CD1c-positive myeloid dendritic cell (primary cell): ENCODE measurements around the gene E2F2.
A peak's percentile ranks its signal among the peaks of the same experiment; 100 is the strongest.
"Not testable (repeated sequence)": the region's sequence is repeated elsewhere in the genome, so short reads cannot be mapped to it uniquely, and the experiment has no call there.

ENCODE experiments used
- DNase-seq: peaks from one replicate; pipeline ENCODE4 v3.0.0-alpha.2; 2016; ENCODE audit errors: extremely low spot score

The E2F2 gene

DNA sequence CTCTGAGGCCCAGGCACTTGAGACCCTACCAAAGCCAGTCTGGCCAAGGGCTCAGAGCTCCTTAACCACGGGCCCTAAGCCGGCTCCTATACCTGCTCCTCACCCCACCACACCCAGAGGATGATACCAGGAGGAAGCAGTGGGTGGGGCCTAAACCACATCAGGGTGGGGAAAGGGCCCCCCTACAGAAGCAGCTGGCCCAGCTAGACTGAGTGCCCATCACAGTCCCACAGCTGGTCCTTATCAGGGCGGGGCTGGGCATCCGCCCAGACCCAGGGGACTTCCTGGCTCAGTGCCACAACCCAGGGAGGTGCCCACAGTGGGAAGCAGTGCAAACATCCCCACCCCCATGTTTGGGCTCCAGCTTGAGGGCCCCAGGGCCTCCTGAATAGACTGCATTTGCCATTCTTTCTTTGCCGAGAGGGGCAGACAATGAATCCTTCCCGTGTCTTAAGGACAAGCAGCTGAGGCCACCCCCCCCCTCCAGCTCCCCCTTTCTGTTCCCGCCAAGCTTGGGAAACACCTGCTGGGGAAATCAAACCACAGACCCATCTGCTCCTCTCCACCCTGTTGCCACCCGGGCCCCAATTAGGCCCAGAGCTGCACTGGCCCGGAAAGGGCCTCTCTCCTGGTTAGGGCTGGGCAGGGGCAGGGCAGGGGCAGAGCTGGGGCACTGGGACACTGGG is 6.2 kb downstream of the E2F2 start:
- DNase-seq: no peak

DNA sequence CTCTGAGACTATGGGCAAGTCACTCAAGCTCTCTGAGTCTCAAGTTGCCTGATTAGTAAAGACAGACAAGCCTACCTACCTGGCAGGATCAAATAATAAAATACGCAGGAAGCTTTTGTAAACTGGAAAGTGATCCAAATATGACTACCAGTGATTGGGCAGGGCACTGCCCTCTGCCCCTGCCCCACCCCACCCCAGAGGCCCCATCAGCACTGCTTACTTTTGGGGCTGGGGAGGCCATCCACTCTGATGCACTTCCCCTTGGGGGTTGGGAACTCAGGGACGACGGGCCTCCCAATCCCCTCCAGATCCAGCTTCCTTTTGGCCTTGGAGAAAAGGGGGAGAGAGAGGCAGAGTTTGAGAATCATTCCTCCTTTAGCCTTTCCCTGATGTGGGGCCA is 6.9 kb downstream of the E2F2 start:
- no peak for DNase-seq

DNA sequence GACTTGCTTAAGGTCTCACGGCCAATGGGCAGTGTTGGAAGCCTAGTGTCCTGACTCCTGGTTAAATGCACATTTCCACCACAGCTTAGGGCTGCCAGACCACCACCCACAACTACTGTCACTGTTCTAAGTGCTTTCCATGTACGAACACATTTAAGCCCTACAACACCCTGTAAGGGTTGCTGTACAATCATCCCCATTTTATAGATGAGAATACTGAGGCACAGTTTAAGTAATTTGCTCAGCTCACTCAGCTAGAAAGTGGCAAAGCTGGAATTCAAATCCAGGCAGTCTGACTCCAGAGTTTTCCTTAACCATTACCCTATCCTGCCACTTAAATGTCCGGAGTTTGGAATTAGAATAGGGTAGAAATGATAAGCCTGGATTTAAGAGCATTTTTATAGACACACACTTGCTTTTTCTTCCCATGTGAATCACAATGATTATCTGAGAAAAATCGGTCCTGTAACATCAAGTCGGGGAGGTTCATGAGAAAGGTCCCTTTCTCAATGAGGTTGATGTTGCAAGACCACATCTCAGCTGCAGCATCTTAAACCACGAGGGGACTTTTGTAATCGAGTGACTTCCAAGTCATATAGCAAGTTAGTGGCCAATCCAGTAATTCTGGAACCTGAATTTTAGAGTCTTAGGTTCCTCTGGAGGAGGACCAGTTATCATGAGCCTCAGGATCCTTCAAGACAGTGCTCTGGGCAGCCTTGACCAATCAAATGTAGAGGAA is 8.6 kb downstream of the E2F2 start:
- peak; percentile 82 for DNase-seq

DNA sequence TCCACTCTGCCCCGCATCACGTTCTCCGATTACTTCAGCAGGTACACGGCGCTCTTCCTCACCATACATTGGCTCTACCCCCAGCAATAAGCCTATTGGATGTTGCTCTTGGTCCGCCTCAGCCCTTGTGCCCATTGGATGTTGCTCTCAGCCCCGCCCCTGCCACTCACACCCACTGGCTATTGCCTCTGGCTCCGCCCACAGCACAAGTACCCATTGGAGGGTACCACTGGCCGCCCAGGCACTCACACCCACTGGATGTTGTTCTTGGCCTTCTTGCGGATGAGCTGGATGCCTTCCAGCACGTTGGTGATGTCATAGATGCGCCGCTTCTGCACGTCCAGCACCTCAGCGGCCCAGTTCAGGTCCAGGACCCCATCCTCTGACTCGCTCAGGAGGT is 9.4 kb downstream of the E2F2 start:
- no peak for DNase-seq

DNA sequence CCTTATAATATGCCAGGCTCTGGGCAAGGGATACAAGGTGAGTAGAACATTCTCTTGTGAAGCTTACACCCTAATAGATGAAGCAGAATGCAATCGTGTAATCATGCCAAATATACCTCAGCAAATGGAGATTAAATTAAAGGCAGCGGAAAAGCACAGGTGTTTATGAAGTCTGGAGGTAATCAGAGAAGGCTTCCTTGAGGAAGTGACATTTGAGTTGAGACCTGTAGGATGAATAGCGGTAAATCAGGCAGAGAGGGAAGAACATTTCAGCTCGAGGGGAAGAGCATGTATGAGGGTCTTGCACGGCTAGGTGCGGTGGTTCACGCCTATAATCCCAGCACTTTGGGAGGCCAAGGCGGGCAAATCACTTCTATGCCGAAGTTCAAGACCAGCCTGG is 13.5 kb downstream of the E2F2 start:
- no peak for DNase-seq

DNA sequence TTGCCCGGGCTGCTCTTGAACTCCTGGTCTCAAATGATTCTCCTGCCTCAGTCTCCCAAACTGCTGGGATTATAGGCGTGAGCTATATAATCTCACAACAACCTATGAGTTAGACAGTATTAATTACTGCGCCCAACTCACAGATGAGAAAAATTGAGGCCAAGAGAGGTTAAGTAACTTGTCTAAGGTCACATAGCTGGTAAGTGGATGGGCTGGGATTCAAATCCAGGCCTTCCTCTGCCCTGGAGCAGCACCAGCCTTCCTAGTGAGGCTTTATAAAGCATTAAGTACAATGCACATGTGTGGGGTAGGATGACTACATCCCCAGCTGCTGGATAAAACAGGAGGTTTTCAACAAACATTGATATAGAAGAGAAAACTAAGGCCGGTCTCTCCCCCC is 15.1 kb downstream of the E2F2 start:
- DNase-seq: no peak

DNA sequence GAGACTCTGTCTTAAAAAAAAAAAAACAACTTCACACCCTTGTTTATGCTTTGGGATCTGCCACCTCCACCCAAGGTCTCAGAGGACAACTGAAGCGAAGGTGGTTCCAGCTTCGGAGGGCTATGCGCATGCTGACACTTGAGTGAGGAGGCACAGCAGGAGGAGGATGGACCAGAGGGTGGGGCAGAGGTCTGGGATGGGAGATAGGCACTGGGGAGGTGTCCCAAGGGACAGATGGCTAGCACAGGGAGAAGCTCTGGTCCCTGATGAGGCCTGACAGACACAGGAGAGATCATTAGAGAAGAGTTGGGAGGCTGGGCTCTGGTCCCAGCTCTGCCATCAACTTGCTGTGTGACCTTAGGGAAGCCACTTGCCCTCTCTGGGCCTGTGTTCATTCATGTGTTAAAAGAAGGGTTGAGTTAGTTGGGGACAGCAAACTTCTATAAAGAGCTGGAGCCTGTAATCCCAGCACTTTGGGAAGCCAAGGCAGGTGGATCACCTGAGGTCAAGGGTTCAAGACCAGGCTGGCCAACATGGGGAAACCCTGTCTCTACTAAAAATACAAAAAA is 16.8 kb downstream of the E2F2 start:
- no peak for DNase-seq

DNA sequence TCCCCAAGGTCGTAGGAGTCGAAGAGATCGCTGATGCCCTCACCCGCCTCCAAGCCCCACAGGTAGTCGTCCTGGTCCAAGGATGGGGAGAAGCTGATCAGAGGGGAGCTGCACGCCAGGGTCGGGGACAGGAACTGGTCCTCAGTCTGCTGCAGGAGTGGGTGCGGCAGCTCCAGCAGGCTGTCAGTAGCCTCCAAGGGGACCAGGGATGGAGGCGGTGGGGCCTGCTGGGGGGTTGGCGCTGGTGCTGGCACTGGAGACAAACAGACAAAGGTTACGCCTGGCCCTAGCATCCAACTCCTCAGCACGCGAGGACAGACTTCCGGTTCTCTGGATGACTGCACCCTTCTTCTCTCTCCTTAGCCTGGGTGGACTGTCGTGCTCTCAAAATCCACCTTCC is 21.1 kb downstream of the E2F2 start:
- DNase-seq: no peak

DNA sequence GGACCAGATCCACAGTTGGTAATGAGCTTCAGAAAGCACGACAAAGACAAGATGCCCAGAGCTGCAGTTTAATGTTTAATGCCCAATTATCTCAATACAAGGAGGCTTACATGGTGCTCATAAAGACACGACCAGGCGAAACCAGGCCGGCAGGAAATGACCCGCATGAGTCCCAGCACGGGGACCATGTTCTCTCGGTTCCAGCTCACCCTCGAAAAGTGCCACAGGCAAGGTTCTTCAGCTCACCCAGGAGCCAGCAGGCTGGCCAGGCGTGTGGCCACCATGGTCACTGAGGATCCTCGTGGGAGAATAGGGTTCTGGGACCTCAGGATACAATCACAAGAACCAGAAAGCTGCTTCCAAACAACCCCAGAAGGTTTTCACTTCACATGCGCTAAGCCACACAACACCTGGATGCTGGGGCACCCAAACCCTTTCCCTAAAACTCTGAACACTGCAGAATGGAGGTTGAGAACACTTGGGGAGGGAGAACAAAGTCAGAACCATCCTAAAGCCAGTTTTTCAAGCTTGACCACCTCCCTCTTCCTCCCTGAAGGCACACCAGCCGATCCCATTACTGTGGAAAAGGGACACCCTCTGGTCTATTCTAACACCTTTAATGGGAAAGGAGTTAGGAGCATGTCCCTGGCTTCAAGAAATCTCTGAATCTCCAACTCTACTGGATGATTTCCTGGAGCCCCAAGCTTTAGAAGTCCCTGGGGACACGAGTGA is 24.5 kb downstream of the E2F2 start:
- DNase-seq: no peak

DNA sequence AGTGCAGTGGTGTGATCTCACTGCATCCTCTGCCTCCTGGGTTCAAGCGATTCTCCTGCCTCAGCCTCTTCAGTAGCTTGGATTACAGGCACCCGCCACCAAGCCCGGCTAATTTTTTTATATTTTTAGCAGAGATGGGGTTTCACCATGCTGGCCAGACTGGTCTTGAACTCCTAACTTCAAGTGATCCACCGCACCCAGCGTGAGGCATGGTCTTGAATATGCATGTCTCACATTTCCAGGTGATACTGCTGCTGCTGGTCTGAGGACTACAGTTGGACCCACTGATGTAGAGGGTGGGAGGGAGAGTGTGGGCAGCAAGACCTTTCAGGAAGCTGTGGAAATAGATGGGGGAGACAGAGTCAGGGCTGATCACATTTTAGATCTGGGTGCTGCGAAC is 25.2 kb downstream of the E2F2 start:
- DNase-seq: no peak

DNA sequence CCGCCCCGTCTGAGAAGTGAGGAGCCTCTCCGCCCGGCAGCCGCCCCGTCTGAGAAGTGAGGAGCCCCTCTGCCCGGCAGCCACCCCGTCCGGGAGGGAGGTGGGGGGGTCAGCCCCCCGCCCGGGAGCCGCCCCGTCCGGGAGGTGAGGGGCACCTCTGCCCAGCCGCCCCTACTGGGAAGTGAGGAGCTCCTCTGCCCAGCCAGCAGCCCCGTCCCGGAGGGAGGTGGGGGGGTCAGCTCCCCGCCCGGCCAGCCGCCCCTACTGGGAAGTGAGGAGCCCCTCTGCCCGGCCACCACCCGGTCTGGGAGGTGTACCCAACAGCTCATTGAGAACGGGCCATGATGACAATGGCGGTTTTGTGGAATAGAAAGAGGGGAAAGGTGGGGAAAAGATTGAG is 26.9 kb downstream of the E2F2 start:
- DNase-seq: not testable (repeated sequence)

DNA sequence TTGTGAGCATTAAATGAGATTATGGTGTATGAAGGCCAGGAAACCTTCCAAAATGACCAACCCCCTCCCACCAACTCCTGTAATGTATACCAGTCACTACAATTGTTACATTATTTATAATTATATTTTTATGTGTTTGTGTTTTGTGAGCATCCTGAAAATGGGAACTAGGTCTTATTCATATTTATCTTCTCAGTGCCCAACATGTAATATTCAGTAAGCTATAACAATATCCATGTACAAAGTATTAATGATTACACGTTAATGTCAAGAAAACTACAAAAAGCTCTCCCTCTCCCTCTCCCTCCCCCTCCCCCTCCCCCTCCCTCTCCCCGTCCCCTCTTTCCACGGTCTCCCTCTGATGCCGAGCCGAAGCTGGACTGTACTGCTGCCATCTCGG is 28.1 kb downstream of the E2F2 start:
- no peak for DNase-seq

DNA sequence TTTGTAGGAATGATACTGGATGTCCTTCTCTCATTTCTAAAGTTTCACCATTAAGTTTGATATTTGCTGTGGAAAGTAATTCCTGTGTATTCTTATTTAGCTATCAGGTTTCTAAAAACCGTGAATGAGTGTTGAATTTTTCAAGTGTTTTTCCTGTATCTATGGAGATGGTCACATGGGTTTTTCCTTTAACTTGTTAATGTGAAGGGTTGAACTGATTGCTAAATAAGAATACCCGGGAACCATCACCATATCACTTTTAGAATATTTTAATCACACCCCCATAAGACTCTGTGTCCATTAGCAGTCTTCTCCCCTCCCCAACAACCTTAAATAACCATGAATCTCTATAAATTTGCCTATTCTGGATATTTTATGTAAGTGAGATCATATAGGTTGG is 30.6 kb downstream of the E2F2 start:
- DNase-seq: no peak

DNA sequence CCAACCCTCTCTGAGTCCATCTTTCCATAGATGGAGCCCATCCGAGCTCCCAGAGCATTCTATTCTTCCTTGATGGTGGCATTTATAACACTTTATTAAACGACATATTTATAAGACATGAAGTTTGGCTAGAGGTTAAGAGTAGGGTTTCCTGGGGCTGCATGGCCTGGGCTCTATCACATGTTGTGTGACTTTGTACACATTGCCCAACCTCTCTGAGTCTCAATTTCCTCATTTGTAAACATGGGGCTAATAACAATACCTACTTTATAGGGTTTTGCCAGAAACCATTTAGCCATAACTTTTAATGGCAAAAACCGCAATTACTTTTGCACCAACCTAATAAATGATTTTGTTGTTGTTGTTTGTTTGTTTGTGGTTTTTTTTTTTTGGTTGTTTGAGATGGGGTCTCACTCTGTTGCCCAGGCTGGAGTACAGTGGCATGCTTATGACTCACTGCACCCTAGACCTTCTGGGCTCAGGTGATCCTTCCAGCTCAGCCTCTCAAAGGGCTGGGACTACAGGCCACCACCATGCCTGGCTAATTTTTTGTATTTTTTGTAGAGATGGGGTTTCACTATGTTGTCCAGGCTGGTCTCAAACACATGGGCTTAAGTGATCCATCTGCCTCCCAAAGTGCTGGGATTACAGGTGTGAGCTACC is 33.1 kb downstream of the E2F2 start:
- DNase-seq: peak; percentile 66

DNA sequence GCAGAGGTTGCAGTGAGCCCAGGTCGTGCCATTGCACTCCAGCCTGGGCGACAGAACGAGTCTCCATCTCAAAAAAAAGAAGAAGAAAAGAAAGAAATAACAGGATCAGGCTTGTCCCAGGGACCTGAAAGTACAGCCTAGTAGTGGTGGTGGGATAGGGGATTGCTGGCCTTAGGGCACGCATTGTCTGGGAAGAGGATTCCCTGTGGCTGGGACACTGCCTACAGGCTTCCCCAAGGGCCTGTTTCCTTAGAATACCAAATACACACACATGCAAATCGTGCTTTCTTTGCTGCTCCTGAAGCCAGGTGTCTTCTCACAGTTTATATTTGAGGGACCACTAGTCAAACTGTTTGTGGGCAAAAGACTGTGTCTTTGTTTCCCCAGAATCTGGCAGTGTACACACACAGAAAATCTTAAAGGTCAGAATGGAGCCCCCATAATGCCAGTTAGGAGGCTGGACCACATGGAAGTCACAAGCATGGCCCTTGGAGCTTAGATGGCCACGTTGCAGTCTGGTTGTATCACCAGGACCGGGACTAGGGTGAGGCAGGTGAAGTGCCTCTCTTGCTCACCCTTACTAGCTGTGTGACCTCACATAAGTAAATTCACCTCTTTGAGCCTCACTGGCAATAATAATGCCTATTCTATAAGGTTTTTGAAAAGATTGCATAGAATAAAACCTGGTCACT is 34.4 kb downstream of the E2F2 start:
- DNase-seq: no peak

DNA sequence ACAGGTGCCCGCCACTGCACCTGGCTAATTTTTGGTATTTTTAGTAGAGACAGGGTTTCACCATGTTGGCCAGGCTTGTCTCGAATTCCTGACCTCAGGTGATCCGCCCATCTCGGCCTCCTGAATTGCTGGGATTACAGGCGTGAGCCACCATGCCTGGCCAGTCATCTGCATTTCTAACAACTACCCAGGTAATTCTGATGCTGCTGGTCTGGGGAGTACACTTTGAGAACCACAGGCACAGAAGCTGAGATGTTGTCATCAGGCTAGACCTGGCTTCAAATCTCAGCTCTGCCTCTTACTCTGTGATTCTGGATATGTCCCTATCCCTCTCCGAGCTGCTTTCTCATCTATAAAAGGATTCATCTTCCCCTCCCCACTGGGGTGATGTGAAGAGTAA is 36.2 kb downstream of the E2F2 start:
- not testable (repeated sequence) for DNase-seq

DNA sequence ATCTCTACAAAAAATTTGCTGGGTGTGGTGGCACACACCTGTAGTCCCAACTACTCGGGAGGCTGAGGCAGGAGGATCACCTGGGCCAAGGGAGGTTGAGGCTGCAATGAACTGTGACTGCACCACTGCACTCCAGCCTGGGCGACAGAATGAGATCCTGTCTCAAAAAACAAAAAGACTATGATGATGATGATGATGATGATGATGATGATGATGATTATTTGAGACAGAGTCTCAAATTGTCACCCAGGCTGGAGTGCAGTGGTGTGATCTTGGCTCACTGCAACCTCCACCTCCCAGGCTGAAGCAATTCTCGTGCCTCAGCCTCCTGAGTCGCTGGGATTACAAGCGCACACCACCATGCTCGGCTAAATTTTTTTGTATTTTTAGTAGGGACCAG is 38.3 kb downstream of the E2F2 start:
- DNase-seq: not testable (repeated sequence)

DNA sequence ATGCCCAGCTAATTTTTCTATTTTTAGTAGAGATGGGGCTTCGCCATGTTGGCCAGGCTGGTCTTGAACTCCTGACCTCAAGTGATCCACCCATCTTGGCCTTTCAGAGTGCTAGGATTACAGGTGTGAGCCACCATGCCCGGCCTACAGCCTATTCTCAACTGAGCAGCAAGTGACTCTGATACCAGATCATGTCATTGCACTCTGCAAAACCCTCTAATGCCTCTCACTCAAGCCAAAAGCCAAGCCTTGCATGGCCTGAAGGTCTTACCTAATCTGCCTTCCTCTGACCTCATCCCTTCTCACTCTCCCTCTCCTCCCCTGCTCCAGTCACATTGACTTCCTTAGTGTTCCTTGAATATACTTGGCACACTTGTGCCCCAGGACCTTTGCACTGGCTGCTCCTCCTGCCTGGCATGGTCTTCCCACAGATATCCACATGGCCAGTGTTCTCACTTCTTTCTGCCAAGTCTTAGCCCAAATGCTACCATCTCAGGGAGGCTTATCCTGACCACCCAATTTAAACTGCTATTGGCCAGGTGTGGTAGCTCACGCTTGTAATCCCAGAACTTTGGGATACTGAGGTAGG is 38.8 kb downstream of the E2F2 start:
- no peak for DNase-seq

DNA sequence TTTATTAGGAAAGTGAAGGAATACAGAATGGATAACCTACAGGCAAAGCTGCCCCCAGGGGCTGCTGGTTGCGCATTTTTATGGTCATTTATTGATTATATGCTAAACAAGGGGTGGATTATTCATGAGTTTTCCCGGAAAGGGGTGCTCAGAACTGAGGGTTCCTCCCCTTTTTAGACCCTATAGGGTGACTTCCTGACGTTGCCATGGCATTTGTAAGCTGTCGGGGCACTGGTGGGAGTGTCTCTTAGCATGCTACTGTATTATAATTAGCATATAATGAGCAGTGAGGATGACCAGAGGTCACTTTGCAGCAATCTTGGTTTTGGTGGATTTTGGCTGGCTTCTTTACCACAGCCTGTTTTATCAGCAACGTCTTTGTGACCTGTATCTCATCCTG is 41.2 kb downstream of the E2F2 start:
- no peak for DNase-seq

DNA sequence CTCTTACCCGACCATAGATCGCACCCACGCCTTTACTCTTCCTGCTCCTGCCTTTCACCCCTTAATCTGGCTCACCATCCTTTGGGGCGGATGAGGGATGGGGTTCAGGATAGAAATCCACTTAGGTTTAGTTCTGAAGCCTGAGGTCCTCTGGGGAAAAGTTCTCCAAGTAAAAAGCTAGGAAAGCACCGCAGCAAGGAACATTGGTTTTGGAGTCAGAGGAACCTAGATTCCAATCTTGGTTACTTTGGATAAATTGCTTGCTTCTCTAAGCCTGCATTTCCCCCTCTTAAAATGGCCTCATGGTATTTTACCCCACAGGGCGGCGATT is 46.1 kb downstream of the E2F2 start:
- DNase-seq: no peak
